ENCODE data around the gene CA5B.

CA5B gene

GRCh38 chrX:15781961-15782699, 44.1 kb downstream of the CA5B start:
- peak; percentile 5 for TF ChIP-seq CTCF (IDR thresholded peaks at IDR 0.05; ENCODE audit: extremely low read depth, missing control alignments)
- DNase-seq (ENCODE audit: low spot score): peak; percentile 42

- no peak for TF ChIP-seq CTCF (IDR thresholded peaks at IDR 0.05; ENCODE audit: extremely low read depth, missing control alignments)
- DNase-seq (ENCODE audit: low spot score): no peak
These were observed 47.2 kb downstream of the CA5B start for GRCh38 chrX:15785176-15785750.

- no peak for DNase-seq (ENCODE audit: low spot score)
- TF ChIP-seq CTCF (IDR thresholded peaks at IDR 0.05; ENCODE audit: extremely low read depth, missing control alignments): no peak
These were observed 48.8 kb downstream of the CA5B start for GRCh38 chrX:15786915-15787314.

GRCh38 chrX:15789979-15790768, 52.1 kb downstream of the CA5B start, which contains the start of gene ZRSR2:
Gene ZRSR2, plus strand, starts transcription at chrX:15790484. Its CDS starts 12 bp downstream, at chrX:15790496.
- TF ChIP-seq CTCF (IDR thresholded peaks at IDR 0.05; ENCODE audit: extremely low read depth, missing control alignments): no peak
- peak; percentile 79 for DNase-seq (ENCODE audit: low spot score)

- TF ChIP-seq CTCF (IDR thresholded peaks at IDR 0.05; ENCODE audit: extremely low read depth, missing control alignments): no peak
- DNase-seq (ENCODE audit: low spot score): peak; percentile 4
These were observed 52.8 kb downstream of the CA5B start for GRCh38 chrX:15790769-15791290.

- no peak for DNase-seq (ENCODE audit: low spot score)
- TF ChIP-seq CTCF (IDR thresholded peaks at IDR 0.05; ENCODE audit: extremely low read depth, missing control alignments): no peak
These were observed 59.6 kb downstream of the CA5B start for GRCh38 chrX:15797707-15798106.

- no peak for DNase-seq (ENCODE audit: low spot score)
- TF ChIP-seq CTCF (IDR thresholded peaks at IDR 0.05; ENCODE audit: extremely low read depth, missing control alignments): no peak
These were observed 66.5 kb downstream of the CA5B start for GRCh38 chrX:15804563-15804962.

All from GM20000 (cell line).